CD8-positive, alpha-beta memory T cell (primary cell): Measurements from ENCODE around the gene FAN1. TPM values are rescaled to one million over a fixed set of nuclear protein-coding genes. Genes with fewer than 3 reads are reported as not detected.
"Not testable (repeated sequence)": the region's sequence is repeated elsewhere in the genome, so short reads cannot be mapped to it uniquely, and the experiment has no call there.

ENCODE experiments used
- CTCF ChIA-PET: fragments of 350-600 bp; sonication (Branson Sonifier 250); formaldehyde crosslinking; loops from one replicate; lab custom pipeline; 2021; ENCODE audit warnings: antibody characterized with exemption; lab: Charles Lee
- POLR2A ChIA-PET: fragments of 350-600 bp; sonication (Branson Sonifier 250); formaldehyde crosslinking; loops from one replicate; lab custom pipeline; 2021; ENCODE audit warnings: antibody characterized with exemption; lab: Charles Lee
- DNase-seq, 5 donors: peaks; one replicate each; pipeline versions ENCODE4 v3.0.0 to v3.0.0-alpha.2; 2020 to 2022; ENCODE audit warnings: mixed read lengths in 1 of 5
- H3K27ac ChIP-seq: one replicate; pipeline ENCODE4 v1.7.0; 2013; ENCODE audit warnings: low read depth, mild to moderate bottlenecking, low read length, moderate library complexity
- H3K27me3 ChIP-seq: 2 replicates; pipeline ENCODE4 v1.7.0; 2013; ENCODE audit warnings: low read length, mild to moderate bottlenecking; ENCODE audit not compliant: insufficient read depth, poor library complexity, severe bottlenecking
- H3K36me3 ChIP-seq: 2 replicates; pipeline ENCODE4 v1.7.0; 2013; ENCODE audit warnings: mild to moderate bottlenecking, low read length, moderate library complexity; ENCODE audit not compliant: insufficient read depth
- H3K4me1 ChIP-seq: 2 replicates; pipeline ENCODE4 v1.7.0; 2013; ENCODE audit warnings: mild to moderate bottlenecking, low read length, moderate library complexity; ENCODE audit not compliant: insufficient read depth
- H3K4me3 ChIP-seq: 2 replicates; pipeline ENCODE4 v1.7.0; 2013; ENCODE audit warnings: mild to moderate bottlenecking, low read length
- H3K9me3 ChIP-seq: 2 replicates; pipeline ENCODE4 v1.7.0; 2013; ENCODE audit warnings: mild to moderate bottlenecking, low read length
- H3K27ac Mint-ChIP-seq, 8 donors: one replicate each; pipeline ENCODE4 v1.8.0; 2020 to 2021; ENCODE audit warnings: mixed read lengths in 8 of 8, mild to moderate bottlenecking in 6 of 8, inconsistent platforms in 3 of 8, moderate library complexity in 3 of 8
- H3K27me3 Mint-ChIP-seq, 2 donors: one replicate each; pipeline ENCODE4 v1.8.0; 2020 to 2021; ENCODE audit warnings: mixed read lengths in 2 of 2, mild to moderate bottlenecking in 1 of 2, moderate library complexity in 1 of 2
- H3K36me3 Mint-ChIP-seq, 3 donors: one replicate each; pipeline ENCODE4 v1.8.0; 2020 to 2021; ENCODE audit warnings: mixed read lengths in 3 of 3, inconsistent platforms in 1 of 3, mild to moderate bottlenecking in 1 of 3
- H3K4me1 Mint-ChIP-seq, 3 donors: one replicate each; pipeline ENCODE4 v1.8.0; 2020 to 2021; ENCODE audit warnings: mixed read lengths in 3 of 3, inconsistent platforms in 1 of 3, mild to moderate bottlenecking in 1 of 3
- H3K4me3 Mint-ChIP-seq, 7 donors: one replicate each; pipeline ENCODE4 v1.8.0; 2020 to 2021; ENCODE audit warnings: mixed read lengths in 7 of 7, mild to moderate bottlenecking in 6 of 7, moderate library complexity in 4 of 7, inconsistent platforms in 2 of 7
- H3K9me3 Mint-ChIP-seq, 5 donors: one replicate each; pipeline ENCODE4 v1.8.0; 2020 to 2022; ENCODE audit warnings: mixed read lengths in 5 of 5, mild to moderate bottlenecking in 3 of 5, moderate library complexity in 2 of 5, inconsistent platforms in 1 of 5
- polyA plus RNA-seq: library from polyadenylated mRNA; unstranded; fragments of 300-500 nt; fragmentation: Illumina TruSeq; gene quantifications from one replicate; pipeline ENCODE4 v1.2.3, GENCODE V29; 2021
- total RNA-seq, 2 experiments: library from RNA; stranded (reverse); gene quantifications; one replicate each; pipeline ENCODE4 v1.2.3, GENCODE V29; 2021

The FAN1 gene
- total and polyA plus RNA-seq, 3 experiments from 2014 or later = 7.4 to 18.9 (median 17.9) TPM

GRCh38 chr15:30882849-30883433, 20.8 kb upstream of the FAN1 start:
- Histone ChIP-seq H3K27me3 (no peaks in the 10 kb centered on the region), H3K36me3 (no peaks in the 10 kb centered on the region), H3K27ac (no peak overlapping the region), H3K9me3 (no peaks in the 10 kb centered on the region), H3K4me3 (no peak overlapping the region), H3K4me1 (no peaks in the 10 kb centered on the region)
- H3K4me1 Mint-ChIP-seq = no peaks in the 10 kb centered on the region
- H3K4me3 Mint-ChIP-seq = no peak overlapping the region
- DNase-seq = peak in 1 of 5 donors; percentile 30
- peaks cover 4 to 7% (median 4%) of the 10 kb centered on the region in 3 donors for H3K36me3 Mint-ChIP-seq
- peaks cover 0 to 3% (median 0%) of the 10 kb centered on the region in 5 donors for H3K9me3 Mint-ChIP-seq
- ChIA-PET POLR2A (no interaction called here), CTCF (no interaction called here)
- peaks cover 5 to 18% of the 10 kb centered on the region in 2 donors for H3K27me3 Mint-ChIP-seq
- H3K27ac Mint-ChIP-seq = no peak overlapping the region

- H3K4me3 Mint-ChIP-seq, DNase-seq, H3K9me3 Mint-ChIP-seq, H3K4me3 ChIP-seq, H3K9me3 ChIP-seq, H3K27ac ChIP-seq, H3K36me3 Mint-ChIP-seq, H3K4me1 Mint-ChIP-seq, H3K36me3 ChIP-seq, H3K4me1 ChIP-seq, H3K27ac Mint-ChIP-seq, POLR2A ChIA-PET, CTCF ChIA-PET, H3K27me3 ChIP-seq: not testable (repeated sequence)
- H3K27me3 Mint-ChIP-seq = peaks cover 5 to 18% of the 10 kb centered on the region in 2 donors
These were observed 20.0 kb upstream of the FAN1 start for GRCh38 chr15:30883666-30884065.

- Histone ChIP-seq H3K27ac (no peak overlapping the region), H3K9me3 (no peaks in the 10 kb centered on the region), H3K4me3 (no peak overlapping the region), H3K4me1 (no peaks in the 10 kb centered on the region), H3K27me3 (no peaks in the 10 kb centered on the region), H3K36me3 (no peaks in the 10 kb centered on the region)
- H3K4me1 Mint-ChIP-seq = no peaks in the 10 kb centered on the region
- DNase-seq = no peak
- POLR2A ChIA-PET = no interaction called here
- H3K27ac Mint-ChIP-seq = peak overlapping the region in 1 of 8 donors; percentile 21
- H3K9me3 Mint-ChIP-seq = no peaks in the 10 kb centered on the region
- H3K4me3 Mint-ChIP-seq = no peak overlapping the region
- H3K27me3 Mint-ChIP-seq = peaks cover 7 to 18% of the 10 kb centered on the region in 2 donors
- CTCF ChIA-PET = no interaction called here
- peaks cover 0 to 4% (median 3%) of the 10 kb centered on the region in 3 donors for H3K36me3 Mint-ChIP-seq
These were observed 17.9 kb upstream of the FAN1 start for GRCh38 chr15:30885814-30886213.

- Histone ChIP-seq H3K9me3 (no peaks in the 10 kb centered on the region), H3K36me3 (no peaks in the 10 kb centered on the region), H3K27me3 (no peaks in the 10 kb centered on the region), H3K27ac (no peak overlapping the region), H3K4me3 (no peak overlapping the region), H3K4me1 (no peaks in the 10 kb centered on the region)
- H3K4me3 Mint-ChIP-seq = no peak overlapping the region
- H3K27me3 Mint-ChIP-seq = peaks cover 11% of the 10 kb centered on the region in 2 donors
- DNase-seq = no peak
- peak overlapping the region in 1 of 8 donors; percentile 7 for H3K27ac Mint-ChIP-seq
- peaks cover 0 to 3% (median 2%) of the 10 kb centered on the region in 3 donors for H3K36me3 Mint-ChIP-seq
- ChIA-PET POLR2A (no interaction called here), CTCF (interaction anchor here (1.4 kb wide), 1 partner anchor 240 kb away, joined by 3 read pairs; no protein-coding TSS in a partner anchor)
- H3K9me3 Mint-ChIP-seq = no peaks in the 10 kb centered on the region
- H3K4me1 Mint-ChIP-seq = no peaks in the 10 kb centered on the region
These were observed 14.5 kb upstream of the FAN1 start for GRCh38 chr15:30889196-30889595.

GRCh38 chr15:30895461-30896210, 8.1 kb upstream of the FAN1 start:
- peaks cover 0 to 3% (median 0%) of the 10 kb centered on the region in 3 donors for H3K36me3 Mint-ChIP-seq
- Histone ChIP-seq H3K4me1 (no peaks in the 10 kb centered on the region), H3K36me3 (no peaks in the 10 kb centered on the region), H3K27me3 (no peaks in the 10 kb centered on the region), H3K9me3 (no peaks in the 10 kb centered on the region), H3K4me3 (no peak overlapping the region), H3K27ac (no peak overlapping the region)
- peaks cover 11 to 12% of the 10 kb centered on the region in 2 donors for H3K27me3 Mint-ChIP-seq
- H3K4me3 Mint-ChIP-seq = no peak overlapping the region
- ChIA-PET POLR2A (no interaction called here), CTCF (interaction anchor here (0.7 to 2.2 kb wide), 3 partner anchors 8 to 36 kb away, joined by 3 to 6 read pairs (median 5); partner anchors contain the start of gene FAN1)
- no peak for DNase-seq
- H3K4me1 Mint-ChIP-seq = no peaks in the 10 kb centered on the region
- no peak overlapping the region for H3K27ac Mint-ChIP-seq
- no peaks in the 10 kb centered on the region for H3K9me3 Mint-ChIP-seq

- no peaks in the 10 kb centered on the region for H3K9me3 Mint-ChIP-seq
- no peaks in the 10 kb centered on the region for H3K9me3 ChIP-seq
- DNase-seq = no peak
- peaks cover 0 to 4% (median 0%) of the 10 kb centered on the region in 3 donors for H3K36me3 Mint-ChIP-seq
- peaks cover 12 to 14% of the 10 kb centered on the region in 2 donors for H3K27me3 Mint-ChIP-seq
- no peaks in the 10 kb centered on the region for H3K36me3 ChIP-seq
- H3K4me1 ChIP-seq = no peaks in the 10 kb centered on the region
- no peaks in the 10 kb centered on the region for H3K27me3 ChIP-seq
- no peak overlapping the region for H3K4me3 Mint-ChIP-seq
- CTCF ChIA-PET = interaction anchor here (0.7 kb wide), 1 partner anchor 9 kb away, joined by 5 read pairs; no protein-coding TSS in a partner anchor
- no peak overlapping the region for H3K27ac ChIP-seq
- no peak overlapping the region for H3K4me3 ChIP-seq
- no peaks in the 10 kb centered on the region for H3K4me1 Mint-ChIP-seq
- H3K27ac Mint-ChIP-seq = no peak overlapping the region
- POLR2A ChIA-PET = no interaction called here
These were observed 7.5 kb upstream of the FAN1 start for GRCh38 chr15:30896211-30896606.

- H3K27me3 Mint-ChIP-seq = peaks cover 2 to 11% of the 10 kb centered on the region in 2 donors
- ChIA-PET CTCF (interaction anchor here (0.6 kb wide), 1 partner anchor 8 kb away, joined by 3 read pairs; no protein-coding TSS in a partner anchor), POLR2A (no interaction called here)
- H3K4me3 Mint-ChIP-seq = peak overlapping the region in 2 of 7 donors; percentile 33 to 96
- Histone ChIP-seq H3K4me3 (no peak overlapping the region), H3K9me3 (no peaks in the 10 kb centered on the region), H3K27me3 (no peaks in the 10 kb centered on the region), H3K36me3 (no peaks in the 10 kb centered on the region), H3K27ac (no peak overlapping the region), H3K4me1 (no peaks in the 10 kb centered on the region)
- peaks cover 0 to 21% (median 3%) of the 10 kb centered on the region in 3 donors for H3K36me3 Mint-ChIP-seq
- peak overlapping the region in 1 of 8 donors; percentile 57 for H3K27ac Mint-ChIP-seq
- H3K4me1 Mint-ChIP-seq = peaks cover 17 to 38% (median 31%) of the 10 kb centered on the region in 3 donors
- DNase-seq = no peak
- H3K9me3 Mint-ChIP-seq = no peaks in the 10 kb centered on the region
These were observed 1.8 kb upstream of the FAN1 start for GRCh38 chr15:30901889-30902288.

GRCh38 chr15:30904812-30905211, 1.1 kb downstream of the FAN1 start:
- Histone ChIP-seq H3K27ac (no peak overlapping the region), H3K27me3 (no peaks in the 10 kb centered on the region), H3K4me3 (no peak overlapping the region), H3K36me3 (peaks cover 6% of the 10 kb centered on the region), H3K9me3 (no peaks in the 10 kb centered on the region), H3K4me1 (no peaks in the 10 kb centered on the region)
- ChIA-PET POLR2A (no interaction called here), CTCF (interaction anchor here (2.1 kb wide), 1 partner anchor 13 kb away, joined by 9 read pairs; no protein-coding TSS in a partner anchor)
- H3K9me3 Mint-ChIP-seq = no peaks in the 10 kb centered on the region
- no peak for DNase-seq
- H3K27me3 Mint-ChIP-seq = peaks cover 2 to 5% of the 10 kb centered on the region in 2 donors
- peak overlapping the region; percentile 82 to 97 (median 94) for H3K4me3 Mint-ChIP-seq
- H3K27ac Mint-ChIP-seq = no peak overlapping the region
- peaks cover 0 to 41% (median 16%) of the 10 kb centered on the region in 3 donors for H3K36me3 Mint-ChIP-seq
- H3K4me1 Mint-ChIP-seq = peaks cover 22 to 55% (median 54%) of the 10 kb centered on the region in 3 donors
